Measurements from ENCODE around the gene IL1RN. TPM values are rescaled to one million over a fixed set of nuclear protein-coding genes. Genes with fewer than 3 reads are reported as not detected.
"Not testable (repeated sequence)": the region's sequence is repeated elsewhere in the genome, so short reads cannot be mapped to it uniquely, and the experiment has no call there.

IL1RN gene
- 1 to 10 TPM in 1 of 2 donors, under 1 TPM in 1; 0.60 to 1.5 TPM for total RNA-seq
- long read RNA-seq = 0 reads

- peak; percentile 30 to 46 for ATAC-seq
- intact Hi-C loops (cut with DNase I) = no loop called here
- no peak for DNase-seq
These were observed at the start of gene IL1RN for GRCh38 chr2:113126845-113127645. Gene IL1RN, plus strand, starts transcription at chr2:113127598. Its CDS starts 27 bp downstream, at chr2:113127625.

GRCh38 chr2:113077921-113078320 lies 49.5 kb upstream of the IL1RN start:
- ATAC-seq (peak in 1 of 2 donors; percentile 46), DNase-seq (no peak)
- intact Hi-C loops (cut with DNase I) = no loop called here

DNA sequence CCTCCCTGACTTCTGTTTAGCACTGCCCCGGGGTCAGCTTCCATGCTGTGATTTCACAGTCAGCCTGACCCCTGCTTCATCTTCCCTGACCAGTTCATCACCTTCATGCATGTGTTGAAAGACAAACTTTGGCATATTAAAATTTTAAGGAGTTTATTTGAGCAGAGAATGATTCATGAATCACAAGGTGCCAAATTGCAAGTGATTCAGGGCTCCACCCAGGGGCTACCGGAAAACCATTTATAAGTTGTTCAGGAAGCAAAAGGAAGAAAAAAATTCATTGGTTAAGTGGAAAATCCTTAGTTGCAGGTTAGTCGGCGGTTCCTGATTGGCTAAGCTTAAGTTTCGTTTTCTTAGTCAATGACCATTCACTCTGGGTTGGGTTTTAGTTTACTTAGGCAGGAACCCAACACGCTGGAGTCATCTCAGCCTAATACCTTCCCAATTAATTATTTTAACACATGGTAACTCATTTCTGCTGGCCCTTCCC lies 49.0 kb upstream of the IL1RN start:
- intact Hi-C loops (cut with DNase I) = no loop called here

DNA sequence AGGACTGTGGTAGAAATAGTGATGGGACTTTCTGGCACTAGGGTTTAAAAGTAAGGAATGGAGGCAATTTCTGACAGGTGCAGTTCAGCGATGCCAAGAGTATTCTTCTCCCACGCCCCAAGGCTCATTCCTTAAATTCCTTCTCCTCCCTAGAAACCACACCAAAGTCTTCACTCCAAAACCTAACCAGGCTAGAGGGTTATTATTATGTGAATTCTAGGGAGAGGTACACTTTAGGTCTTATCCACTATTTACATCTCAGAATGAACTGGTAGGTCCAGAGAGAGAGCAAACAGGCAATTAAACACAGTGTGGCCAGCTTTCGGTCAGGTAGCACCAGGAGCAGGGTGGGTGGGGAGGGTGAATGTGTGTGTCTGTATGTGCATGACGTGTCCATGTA lies 48.3 kb upstream of the IL1RN start:
- no peak for ATAC-seq
- no peak for DNase-seq
- intact Hi-C loops (cut with DNase I) = no loop called here

More for the DNA sequence above, 49.0 kb upstream of the IL1RN start:
- ATAC-seq = peak; percentile 48 to 76
- DNase-seq = no peak

DNA sequence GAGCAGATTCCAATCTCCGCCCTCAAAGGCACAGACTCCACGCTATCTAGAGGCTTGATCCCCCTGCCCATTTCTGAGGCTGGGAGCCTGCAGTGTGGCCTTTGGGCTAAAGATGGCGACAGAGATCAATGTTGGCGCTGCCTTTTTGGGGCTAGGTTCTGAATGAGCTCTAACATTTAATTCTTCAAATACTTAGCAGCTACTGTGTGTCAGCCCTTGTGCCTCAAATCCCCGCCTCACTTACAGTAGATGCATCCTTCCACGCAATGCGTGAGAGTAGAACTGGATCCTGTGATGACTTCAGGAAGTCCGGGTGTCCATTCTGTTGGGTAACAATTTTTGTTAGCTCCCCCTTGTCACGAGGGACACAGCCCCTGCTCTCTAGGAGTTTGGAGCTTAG lies 47.3 kb upstream of the IL1RN start:
- DNase-seq (no peak), ATAC-seq (peak; percentile 41 to 42)
- intact Hi-C loops (cut with DNase I) = loop anchor here in 1 of 2 donors (5.0 kb wide), 1 partner anchor 122 kb away; no protein-coding TSS in a partner anchor

DNA sequence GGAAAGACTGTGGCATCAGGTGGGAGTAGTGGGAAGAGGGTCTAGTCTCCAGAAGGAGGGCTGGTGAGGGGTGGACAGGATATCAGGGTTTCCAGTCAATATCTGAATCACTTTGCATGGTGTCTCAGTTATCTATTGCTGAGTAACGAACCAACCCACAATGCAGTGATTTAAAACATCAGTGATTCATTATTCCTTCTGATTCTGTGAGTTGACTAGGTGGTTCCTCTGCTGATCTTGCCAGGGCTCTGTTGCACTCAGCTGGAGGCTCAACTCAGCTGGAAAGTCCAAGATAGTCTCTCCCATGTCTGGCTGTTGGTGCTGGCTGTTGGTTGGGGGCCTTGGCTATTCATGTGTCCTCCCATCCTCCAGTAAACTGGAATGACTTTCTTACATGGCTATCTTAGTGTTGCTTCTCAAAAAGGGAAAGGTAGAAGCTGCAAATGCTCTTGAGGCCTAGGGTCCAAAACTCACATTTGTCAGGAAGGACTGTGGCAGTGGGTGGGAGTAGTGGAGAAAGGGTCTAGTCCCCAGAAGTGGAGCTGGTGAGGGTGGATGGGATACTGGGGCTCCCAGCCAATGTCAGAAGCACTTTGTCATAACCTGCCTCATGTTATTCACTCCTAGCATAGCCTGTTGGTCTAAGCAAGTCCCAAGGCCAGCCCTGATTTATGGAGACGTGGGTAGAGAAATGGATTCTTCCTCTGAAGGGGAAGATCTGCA lies 45.7 kb upstream of the IL1RN start:
- intact Hi-C loops (cut with DNase I) = loop anchor here in 1 of 2 donors (5.0 kb wide), 1 partner anchor 121 kb away; no protein-coding TSS in a partner anchor
- no peak for DNase-seq
- ATAC-seq = no peak

GRCh38 chr2:113083296-113083695 lies 44.1 kb upstream of the IL1RN start:
- DNase-seq = no peak
- intact Hi-C loops (cut with DNase I) = loop anchor here in 1 of 2 donors (5.0 kb wide), 1 partner anchor 119 kb away; no protein-coding TSS in a partner anchor
- no peak for ATAC-seq

DNA sequence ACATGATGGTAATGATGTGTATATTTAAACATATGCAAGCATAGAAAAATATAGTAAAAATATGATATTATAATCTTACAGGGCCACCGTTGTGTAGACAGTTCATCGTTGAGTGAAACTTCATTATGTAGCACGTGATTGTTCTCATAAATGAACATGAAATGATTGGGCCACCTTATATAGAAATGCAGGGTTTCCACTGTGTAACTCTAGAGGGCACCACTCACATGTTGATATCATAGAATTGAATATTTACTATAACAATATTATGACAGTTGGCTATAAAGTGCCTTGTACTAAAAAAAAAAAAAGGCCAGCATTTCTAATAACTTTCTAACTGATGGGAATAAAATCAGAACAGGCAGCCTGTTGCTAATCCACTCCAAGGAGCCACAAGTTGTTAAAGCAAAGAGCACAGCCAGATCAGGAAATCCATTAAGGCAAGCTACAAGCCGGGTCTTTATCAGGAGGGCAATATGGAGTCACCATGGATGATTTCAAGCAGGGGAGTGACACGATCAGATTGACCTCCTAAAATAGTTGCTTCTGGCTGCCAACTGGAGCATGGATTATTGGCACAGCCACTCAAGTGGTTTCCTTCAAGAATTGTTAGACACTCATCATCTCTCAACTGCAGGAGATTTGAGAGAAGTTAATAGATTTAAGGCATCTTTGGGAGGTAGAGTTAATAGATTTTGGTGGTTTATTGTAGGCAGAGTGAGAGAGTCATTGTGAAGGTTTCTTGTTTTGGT lies 43.0 kb upstream of the IL1RN start:
- intact Hi-C loops (cut with DNase I) = loop anchor here in 1 of 2 donors (5.0 kb wide), 1 partner anchor 118 kb away; no protein-coding TSS in a partner anchor
- DNase-seq (no peak), ATAC-seq (no peak)

GRCh38 chr2:113085542-113085941 lies 41.9 kb upstream of the IL1RN start:
- intact Hi-C loops (cut with DNase I) = no loop called here
- DNase-seq (no peak), ATAC-seq (no peak)

- ATAC-seq (no peak), DNase-seq (no peak)
- intact Hi-C loops (cut with DNase I) = no loop called here
These were observed 39.0 kb upstream of the IL1RN start for GRCh38 chr2:113088213-113088992.

DNA sequence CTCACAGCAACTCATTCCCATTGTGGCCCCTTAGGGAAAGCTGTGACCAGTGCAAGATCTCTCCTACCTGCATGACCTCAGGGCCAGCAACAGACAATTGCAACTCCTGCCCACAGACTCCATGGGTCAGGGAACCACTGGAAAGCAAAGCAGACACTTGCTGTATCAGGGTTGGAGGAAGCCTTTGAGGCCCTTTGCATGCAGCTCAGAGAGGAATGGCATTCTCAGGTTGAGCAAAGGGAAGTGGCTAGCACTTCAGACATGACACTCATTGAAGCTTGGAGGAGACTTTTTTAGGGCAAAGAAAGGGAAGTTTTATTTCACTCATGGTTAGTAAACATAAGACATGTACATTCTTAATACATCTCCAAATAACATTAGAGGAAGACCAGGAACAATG lies 37.5 kb upstream of the IL1RN start:
- DNase-seq (no peak), ATAC-seq (no peak)
- intact Hi-C loops (cut with DNase I) = no loop called here

DNA sequence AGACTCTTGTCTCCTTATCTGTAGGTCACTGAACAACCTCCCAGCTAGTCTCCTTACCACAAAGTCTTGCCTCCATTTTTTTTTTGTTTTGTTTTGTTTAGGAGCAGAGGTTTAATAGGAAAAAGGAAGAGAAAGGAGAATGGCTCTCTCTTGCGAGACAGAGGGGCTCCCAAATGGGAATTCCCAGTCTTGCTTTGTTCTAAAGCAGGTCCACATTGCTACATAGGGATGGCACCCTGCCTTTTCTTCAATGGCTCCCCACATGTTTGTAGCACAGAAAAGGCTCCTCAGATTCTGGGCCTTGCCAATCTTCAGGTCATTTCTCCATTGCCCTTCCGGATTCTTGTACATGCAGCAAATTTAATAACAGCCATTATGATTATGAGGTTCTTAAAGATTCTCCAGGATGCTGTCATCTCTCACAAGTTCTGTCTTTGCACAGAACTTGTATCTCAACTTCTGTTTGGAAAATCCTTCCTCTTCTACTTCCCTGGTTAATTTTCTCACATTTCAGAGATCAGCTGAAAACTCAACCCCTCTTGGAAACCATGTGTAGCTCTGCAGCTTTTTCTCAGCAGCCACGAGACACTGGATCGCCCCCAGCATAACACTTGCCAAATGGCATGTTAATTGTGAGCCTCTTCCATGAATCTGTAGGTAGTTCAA lies 36.0 kb upstream of the IL1RN start:
- intact Hi-C loops (cut with DNase I) = no loop called here
- DNase-seq (no peak), ATAC-seq (no peak)

- ATAC-seq = no peak
- intact Hi-C loops (cut with DNase I) = no loop called here
- no peak for DNase-seq
These were observed 34.4 kb upstream of the IL1RN start for GRCh38 chr2:113092864-113093612.

GRCh38 chr2:113093613-113093977 lies 33.8 kb upstream of the IL1RN start:
- no peak for ATAC-seq
- no peak for DNase-seq
- intact Hi-C loops (cut with DNase I) = no loop called here

DNA sequence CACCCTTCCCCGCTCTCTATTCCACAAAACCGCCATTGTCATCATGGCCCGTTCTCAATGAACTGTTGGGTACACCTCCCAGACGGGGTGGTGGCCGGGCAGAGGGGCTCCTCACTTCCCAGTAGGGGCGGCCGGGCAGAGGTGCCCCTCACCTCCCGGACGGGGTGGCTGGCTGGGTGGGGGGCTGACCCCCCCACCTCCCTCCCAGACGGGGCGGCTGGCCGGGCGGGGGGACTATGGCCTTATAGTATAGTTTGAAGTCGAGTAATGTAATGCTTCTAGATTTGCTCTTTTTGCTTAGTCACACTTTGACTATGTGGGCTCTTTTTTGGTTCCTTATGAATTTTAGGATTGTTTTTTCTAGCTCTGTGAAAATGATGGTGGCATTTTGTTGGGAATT lies 31.1 kb upstream of the IL1RN start:
- DNase-seq; ATAC-seq; intact Hi-C loops (cut with DNase I): not testable (repeated sequence)

DNA sequence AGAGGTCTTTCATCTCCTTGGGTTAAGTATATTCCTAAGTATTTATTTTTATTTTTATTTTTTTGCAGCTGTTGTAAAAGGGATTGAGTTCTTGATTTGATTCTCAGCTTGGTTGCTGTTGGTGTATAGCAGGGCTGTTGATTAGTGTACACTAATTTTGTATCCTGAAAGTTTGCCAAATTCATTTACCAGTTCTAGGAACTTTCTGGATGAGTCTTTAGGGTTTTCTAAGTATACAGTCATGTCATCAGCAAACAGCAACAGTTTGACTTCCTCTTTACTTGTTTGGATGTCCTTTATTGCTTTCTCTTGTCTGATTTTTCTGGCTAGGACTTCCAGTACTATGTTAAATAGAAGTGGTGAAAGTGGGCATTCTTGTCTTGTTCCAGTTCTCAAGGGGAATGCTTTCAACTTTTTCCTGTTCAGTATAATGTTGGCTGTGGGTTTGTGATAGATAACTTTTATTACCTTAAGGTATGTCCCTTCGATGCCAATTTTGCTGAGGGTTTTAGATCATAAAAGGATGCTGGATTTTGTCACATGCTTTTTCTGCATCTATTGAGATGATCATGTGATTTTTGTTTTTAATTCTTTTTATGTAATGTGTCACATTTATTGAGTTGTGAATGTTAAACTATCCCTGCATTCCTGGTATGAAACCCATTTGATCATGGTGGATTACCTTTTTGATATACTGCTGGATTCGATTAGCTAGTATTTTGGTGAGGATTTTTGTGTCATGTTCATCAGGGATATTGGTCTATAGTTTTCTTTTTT lies 30.4 kb upstream of the IL1RN start:
- intact Hi-C loops (cut with DNase I); ATAC-seq; DNase-seq: not testable (repeated sequence)

- intact Hi-C loops (cut with DNase I) = no loop called here
These were observed 29.4 kb upstream of the IL1RN start for GRCh38 chr2:113098041-113098440.

More at GRCh38 chr2:113098041-113098440, 29.4 kb upstream of the IL1RN start:
- DNase-seq = no peak
- ATAC-seq = no peak
